Ovary (tissue), 3 donors: ENCODE results near the gene TMA7B.

Experiments used
- POLR2A ChIP-seq: fragments of 450-650 bp; IDR thresholded peaks from one replicate; pipeline ENCODE4 v1.6.1; 2017; ENCODE audit warnings: antibody characterized with exemption, mild to moderate bottlenecking, moderate library complexity
- TF ChIP-seq, protein P1 (sequence below), 3 donors: fragments of 450-650 bp in 2 of 3; fragments of 200-600 bp in 1 of 3; IDR thresholded peaks; one replicate each; pipeline versions ENCODE4 v1.5.1 to v1.8.0; 2016 to 2022; ENCODE audit warnings: antibody characterized with exemption in 3 of 3, mild to moderate bottlenecking in 1 of 3
- donor health status: DM: no; HTN: no; CAD: no.

DNA sequence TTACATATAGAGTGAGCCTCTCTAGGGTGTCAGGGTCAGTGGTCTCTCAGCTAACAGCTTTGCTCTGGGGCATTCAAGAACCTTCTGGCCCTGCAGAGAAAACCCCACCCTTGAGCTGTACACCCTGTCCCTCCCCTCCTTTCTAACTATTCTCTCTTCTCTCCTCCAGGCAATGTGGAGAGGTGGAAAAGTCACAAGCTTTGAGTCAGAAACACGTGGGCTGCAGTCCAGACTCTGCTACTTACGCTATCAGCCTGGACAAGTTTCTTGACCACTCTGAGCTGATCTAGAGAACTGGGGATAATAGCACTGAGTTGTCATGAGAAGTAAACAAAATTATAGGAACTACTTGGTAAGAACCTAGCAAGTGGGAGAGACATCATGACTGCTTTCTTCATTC lies 23.8 kb downstream of the TMA7B start:
- TF ChIP-seq, protein P1, sequence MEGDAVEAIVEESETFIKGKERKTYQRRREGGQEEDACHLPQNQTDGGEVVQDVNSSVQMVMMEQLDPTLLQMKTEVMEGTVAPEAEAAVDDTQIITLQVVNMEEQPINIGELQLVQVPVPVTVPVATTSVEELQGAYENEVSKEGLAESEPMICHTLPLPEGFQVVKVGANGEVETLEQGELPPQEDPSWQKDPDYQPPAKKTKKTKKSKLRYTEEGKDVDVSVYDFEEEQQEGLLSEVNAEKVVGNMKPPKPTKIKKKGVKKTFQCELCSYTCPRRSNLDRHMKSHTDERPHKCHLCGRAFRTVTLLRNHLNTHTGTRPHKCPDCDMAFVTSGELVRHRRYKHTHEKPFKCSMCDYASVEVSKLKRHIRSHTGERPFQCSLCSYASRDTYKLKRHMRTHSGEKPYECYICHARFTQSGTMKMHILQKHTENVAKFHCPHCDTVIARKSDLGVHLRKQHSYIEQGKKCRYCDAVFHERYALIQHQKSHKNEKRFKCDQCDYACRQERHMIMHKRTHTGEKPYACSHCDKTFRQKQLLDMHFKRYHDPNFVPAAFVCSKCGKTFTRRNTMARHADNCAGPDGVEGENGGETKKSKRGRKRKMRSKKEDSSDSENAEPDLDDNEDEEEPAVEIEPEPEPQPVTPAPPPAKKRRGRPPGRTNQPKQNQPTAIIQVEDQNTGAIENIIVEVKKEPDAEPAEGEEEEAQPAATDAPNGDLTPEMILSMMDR (IDR thresholded peaks at IDR 0.05) = no peak
- no peak for TF ChIP-seq POLR2A
